Measurements from ENCODE around the gene SGSM2. TPM values are rescaled to one million over a fixed set of nuclear protein-coding genes. Genes with fewer than 3 reads are reported as not detected.

The SGSM2 gene
- total and polyA plus RNA-seq, 2 of the 8 experiments (the other 6 are each of a cell fraction or from before 2014, with no cell fraction given) = 44.5 to 77.7 TPM

GRCh38 chr17:2374549-2375285 is 37.4 kb downstream of the SGSM2 start (continued):
- TF ChIP-seq CTBP2 (IDR thresholded peaks at IDR 0.05; ENCODE audit: borderline replicate concordance, insufficient read depth, insufficient read length, low read length) (no peak), EZH2 (IDR thresholded peaks at IDR 0.05; ENCODE audit: low read depth, low read length, severe bottlenecking) (no peak), EGR1 (IDR thresholded peaks at IDR 0.05; ENCODE audit: borderline replicate concordance, low read depth, low read length) (no peak), TAF1 (IDR thresholded peaks at IDR 0.05; ENCODE audit: low read depth, low read length) (no peak), CTCF (IDR thresholded peaks at IDR 0.05; ENCODE audit: control extremely low read depth in 1 of 3, insufficient read depth in 1 of 3, low read depth in 1 of 3, low read length in 3 of 3) (no peak), SIRT6 (IDR thresholded peaks at IDR 0.05; ENCODE audit: low read length) (no peak)
- TF ChIP-seq, protein P1, sequence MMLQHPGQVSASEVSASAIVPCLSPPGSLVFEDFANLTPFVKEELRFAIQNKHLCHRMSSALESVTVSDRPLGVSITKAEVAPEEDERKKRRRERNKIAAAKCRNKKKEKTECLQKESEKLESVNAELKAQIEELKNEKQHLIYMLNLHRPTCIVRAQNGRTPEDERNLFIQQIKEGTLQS (IDR thresholded peaks at IDR 0.05; ENCODE audit: insufficient read depth, low read depth, low read length) = no peak

All from H1 (cell line).